ENCODE data around the gene SLC9A8. TPM values are rescaled to one million over a fixed set of nuclear protein-coding genes. Genes with fewer than 3 reads are reported as not detected.

Gene SLC9A8
- total and polyA plus RNA-seq, 2 of the 8 experiments (the other 6 are each of a cell fraction or from before 2014, with no cell fraction given) = 3.2 to 6.2 TPM

GRCh38 chr20:49907405-49908257 is 95.0 kb downstream of the SLC9A8 start (continued):
- TF ChIP-seq CHD7 (IDR thresholded peaks at IDR 0.05; ENCODE audit: insufficient replicate concordance, low read length) (no peak), SP4 (IDR thresholded peaks at IDR 0.05; ENCODE audit: low read length) (no peak), CEBPB (IDR thresholded peaks at IDR 0.05; ENCODE audit: low read depth, low read length) (no peak), ATF3 (IDR thresholded peaks at IDR 0.05; ENCODE audit: insufficient read depth, low read depth, low read length) (no peak), BCL11A (IDR thresholded peaks at IDR 0.05; ENCODE audit: low read depth in 2 of 2, low read length in 2 of 2) (no peak), GTF2F1 (IDR thresholded peaks at IDR 0.05; ENCODE audit: borderline replicate concordance, low read depth, low read length) (no peak)

All from H1 (cell line).